H9 (cell line): Measurements from ENCODE around the gene OCRL. TPM values are rescaled to one million over a fixed set of nuclear protein-coding genes. Genes with fewer than 3 reads are reported as not detected.

ENCODE experiments used
- DNase-seq: peaks from one replicate; pipeline ENCODE4 v3.0.0-alpha.2; 2017
- H2AFZ ChIP-seq: one replicate; pipeline ENCODE4 v1.6.1; 2013; ENCODE audit warnings: mild to moderate bottlenecking, low read length, control low read depth, moderate library complexity
- H2AK5ac ChIP-seq: 2 replicates; pipeline ENCODE4 v1.6.1; 2013; ENCODE audit warnings: low read length, control low read depth, mixed read lengths; ENCODE audit not compliant: insufficient read length
- H2BK120ac ChIP-seq: one replicate; pipeline ENCODE4 v1.6.1; 2013; ENCODE audit warnings: low read depth, mild to moderate bottlenecking, low read length, control low read depth, inconsistent platforms; ENCODE audit not compliant: poor library complexity, severe bottlenecking
- H2BK12ac ChIP-seq: 2 replicates; pipeline ENCODE4 v1.6.1; 2013; ENCODE audit warnings: low read length, control low read depth, mixed read lengths, low read depth; ENCODE audit not compliant: insufficient read length
- H2BK15ac ChIP-seq: 2 replicates; pipeline ENCODE4 v1.6.1; 2013; ENCODE audit warnings: low read depth, low read length, control low read depth
- H2BK20ac ChIP-seq: one replicate; pipeline ENCODE4 v1.6.1; 2013; ENCODE audit warnings: low read depth, mild to moderate bottlenecking, low read length, control low read depth, inconsistent platforms; ENCODE audit not compliant: poor library complexity, severe bottlenecking
- H2BK5ac ChIP-seq: 2 replicates; pipeline ENCODE4 v1.6.1; 2013; ENCODE audit warnings: low read length, control low read depth, mixed read lengths; ENCODE audit not compliant: insufficient read length
- H3K14ac ChIP-seq: 2 replicates; pipeline ENCODE4 v1.6.1; 2013; ENCODE audit warnings: low read length, control low read depth; ENCODE audit not compliant: insufficient read depth
- H3K18ac ChIP-seq: 2 replicates; pipeline ENCODE4 v1.6.1; 2013; ENCODE audit warnings: low read depth, mild to moderate bottlenecking, mixed read lengths, low read length, control low read depth; ENCODE audit not compliant: insufficient read length
- H3K23ac ChIP-seq: 2 replicates; pipeline ENCODE4 v1.6.1; 2013; ENCODE audit warnings: low read length, control low read depth, mixed read lengths, low read depth; ENCODE audit not compliant: insufficient read length
- H3K23me2 ChIP-seq: 2 replicates; pipeline ENCODE4 v1.6.1; 2013; ENCODE audit warnings: low read depth, mild to moderate bottlenecking, mixed read lengths, low read length, control low read depth; ENCODE audit not compliant: insufficient read length, poor library complexity, severe bottlenecking
- H3K27ac ChIP-seq: 2 replicates; pipeline ENCODE4 v1.5.1; 2013; ENCODE audit warnings: low read length, control low read depth, mixed read lengths, low read depth; ENCODE audit not compliant: insufficient read length
- H3K27me3 ChIP-seq: 2 replicates; pipeline ENCODE4 v1.6.1; 2013; ENCODE audit warnings: low read length, control low read depth, inconsistent platforms; ENCODE audit not compliant: insufficient read depth
- H3K4ac ChIP-seq: 2 replicates; pipeline ENCODE4 v1.6.1; 2013; ENCODE audit warnings: low read depth, mild to moderate bottlenecking, control low read depth, inconsistent platforms, low read length, moderate library complexity
- H3K4me1 ChIP-seq: 2 replicates; pipeline ENCODE4 v1.6.1; 2013; ENCODE audit warnings: low read length, control low read depth, inconsistent platforms; ENCODE audit not compliant: insufficient read depth
- H3K4me2 ChIP-seq: 2 replicates; pipeline ENCODE4 v1.6.1; 2013; ENCODE audit warnings: low read length, control low read depth, mixed read lengths; ENCODE audit not compliant: insufficient read length, insufficient read depth
- H3K56ac ChIP-seq: 2 replicates; pipeline ENCODE4 v1.6.1; 2013; ENCODE audit warnings: low read depth, mild to moderate bottlenecking, mixed read lengths, low read length, control low read depth; ENCODE audit not compliant: insufficient read length
- H3K79me1 ChIP-seq: 2 replicates; pipeline ENCODE4 v1.6.1; 2013; ENCODE audit warnings: low read depth, mild to moderate bottlenecking, moderate library complexity, low read length, control low read depth, inconsistent platforms; ENCODE audit not compliant: insufficient read depth, poor library complexity, severe bottlenecking
- H3K79me2 ChIP-seq: 2 replicates; pipeline ENCODE4 v1.6.1; 2013; ENCODE audit warnings: low read length, control low read depth, inconsistent platforms; ENCODE audit not compliant: insufficient read depth
- H3K9ac ChIP-seq: 2 replicates; pipeline ENCODE4 v1.6.1; 2013; ENCODE audit warnings: low read length, control low read depth, mixed read lengths; ENCODE audit not compliant: insufficient read length; ENCODE audit errors: extremely low read depth
- H3K9me3 ChIP-seq: one replicate; pipeline ENCODE4 v1.6.1; 2013; ENCODE audit warnings: low read depth, low read length, inconsistent platforms; ENCODE audit not compliant: control insufficient read depth
- H3T11ph ChIP-seq: one replicate; pipeline ENCODE4 v1.6.1; 2013; ENCODE audit warnings: mild to moderate bottlenecking, low read length, control low read depth, inconsistent platforms
- H4K20me1 ChIP-seq: one replicate; pipeline ENCODE4 v1.6.1; 2013; ENCODE audit not compliant: control insufficient read depth, insufficient read length, insufficient read depth
- H4K5ac ChIP-seq: 2 replicates; pipeline ENCODE4 v1.6.1; 2013; ENCODE audit warnings: low read depth, mild to moderate bottlenecking, mixed read lengths, low read length, control low read depth; ENCODE audit not compliant: insufficient read length
- H4K8ac ChIP-seq: replicated peaks from 2 replicates; pipeline ENCODE4 v1.6.1; 2013; ENCODE audit warnings: low read length, control low read depth, mixed read lengths, low read depth; ENCODE audit not compliant: insufficient read length
- H4K91ac ChIP-seq: 2 replicates; pipeline ENCODE4 v1.6.1; 2013; ENCODE audit warnings: low read depth, mild to moderate bottlenecking, moderate library complexity, mixed read lengths, low read length, control low read depth; ENCODE audit not compliant: insufficient read length
- H3K27ac Mint-ChIP-seq, 3 experiments: 2 replicates in 2 of 3; 3 replicates in 1 of 3; pipeline ENCODE4 v1.8.0; 2020 to 2021; ENCODE audit warnings: mixed read lengths in 3 of 3, mild to moderate bottlenecking in 1 of 3, moderate library complexity in 1 of 3
- H3K27me3 Mint-ChIP-seq: 2 replicates; pipeline ENCODE4 v1.8.0; 2021; ENCODE audit warnings: low read depth, mild to moderate bottlenecking, moderate library complexity, mixed read lengths
- H3K36me3 Mint-ChIP-seq, 3 experiments: 2 replicates in 2 of 3; 3 replicates in 1 of 3; pipeline ENCODE4 v1.8.0; 2020 to 2021; ENCODE audit warnings: low read depth in 3 of 3, mixed read lengths in 3 of 3; ENCODE audit not compliant: insufficient read depth in 1 of 3
- H3K4me1 Mint-ChIP-seq, 2 experiments: 2 replicates each; pipeline ENCODE4 v1.8.0; 2020; ENCODE audit warnings: mixed read lengths in 2 of 2
- H3K4me3 Mint-ChIP-seq, 2 experiments: 2 replicates in 1 of 2; 3 replicates in 1 of 2; pipeline ENCODE4 v1.8.0; 2020 to 2021; ENCODE audit warnings: mild to moderate bottlenecking in 2 of 2, mixed read lengths in 2 of 2, moderate library complexity in 1 of 2
- H3K9me3 Mint-ChIP-seq, 2 experiments: 2 replicates in 1 of 2; 3 replicates in 1 of 2; pipeline ENCODE4 v1.8.0; 2020; ENCODE audit warnings: mild to moderate bottlenecking in 2 of 2, mixed read lengths in 2 of 2, moderate library complexity in 1 of 2
- WGBS: extraction: QIAGEN DNeasy Blood & Tissue Kit; methylation state at CpG from one replicate; pipeline ENCODE4 v1.1.7; 2013; ENCODE audit warnings: missing lambda C conversion rate, low lambda C conversion rate, mixed read lengths; ENCODE audit not compliant: insufficient read length; ENCODE audit errors: extremely low coverage; 5-methylcytosine and 5-hydroxymethylcytosine counted together
- total RNA-seq: library from RNA; stranded (reverse); gene quantifications from 2 replicates; pipeline ENCODE4 v1.2.1, GENCODE V29; 2021
- TF ChIP-seq, protein P1 (sequence below): fragments of 200-600 bp; sonication (generic); conservative IDR thresholded peaks from 3 replicates; pipeline ENCODE4 v1.8.0; 2021; ENCODE audit warnings: antibody characterized with exemption, mild to moderate bottlenecking

OCRL gene
- total RNA-seq, 1 experiment from 2014 or later: 31.4 TPM

DNA sequence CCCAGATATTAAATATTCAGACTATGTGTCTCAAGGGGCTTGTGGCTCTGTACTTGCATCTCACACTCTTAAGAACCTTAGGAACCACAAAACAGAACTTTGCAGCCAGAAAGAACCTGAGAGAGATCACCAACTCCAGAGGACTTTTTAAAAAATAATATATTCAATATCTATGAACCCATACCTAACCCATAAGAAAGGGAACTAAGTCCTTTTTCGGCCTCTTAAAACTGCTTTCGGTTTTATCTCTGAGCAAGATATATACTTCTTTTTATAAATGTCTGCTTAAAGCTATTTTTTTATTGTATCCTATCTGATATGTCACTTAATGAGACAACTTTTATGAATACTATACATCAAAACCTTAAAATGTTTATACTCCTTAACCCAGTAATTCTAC, 27.6 kb upstream of the OCRL start:
- H3K79me1 ChIP-seq: no peaks in the 10 kb centered on the region
- H3K9ac ChIP-seq: no peak overlapping the region
- TF ChIP-seq, protein P1, sequence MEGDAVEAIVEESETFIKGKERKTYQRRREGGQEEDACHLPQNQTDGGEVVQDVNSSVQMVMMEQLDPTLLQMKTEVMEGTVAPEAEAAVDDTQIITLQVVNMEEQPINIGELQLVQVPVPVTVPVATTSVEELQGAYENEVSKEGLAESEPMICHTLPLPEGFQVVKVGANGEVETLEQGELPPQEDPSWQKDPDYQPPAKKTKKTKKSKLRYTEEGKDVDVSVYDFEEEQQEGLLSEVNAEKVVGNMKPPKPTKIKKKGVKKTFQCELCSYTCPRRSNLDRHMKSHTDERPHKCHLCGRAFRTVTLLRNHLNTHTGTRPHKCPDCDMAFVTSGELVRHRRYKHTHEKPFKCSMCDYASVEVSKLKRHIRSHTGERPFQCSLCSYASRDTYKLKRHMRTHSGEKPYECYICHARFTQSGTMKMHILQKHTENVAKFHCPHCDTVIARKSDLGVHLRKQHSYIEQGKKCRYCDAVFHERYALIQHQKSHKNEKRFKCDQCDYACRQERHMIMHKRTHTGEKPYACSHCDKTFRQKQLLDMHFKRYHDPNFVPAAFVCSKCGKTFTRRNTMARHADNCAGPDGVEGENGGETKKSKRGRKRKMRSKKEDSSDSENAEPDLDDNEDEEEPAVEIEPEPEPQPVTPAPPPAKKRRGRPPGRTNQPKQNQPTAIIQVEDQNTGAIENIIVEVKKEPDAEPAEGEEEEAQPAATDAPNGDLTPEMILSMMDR: no peak
- no peak overlapping the region for H2BK20ac ChIP-seq
- no peak overlapping the region for H3K4ac ChIP-seq
- H3K14ac ChIP-seq: no peak overlapping the region
- no peaks in the 10 kb centered on the region for H3K4me1 ChIP-seq
- peaks cover 7% of the 10 kb centered on the region in 2 experiments; a peak in 3 of 4 replicates for H3K4me1 Mint-ChIP-seq
- no peaks in the 10 kb centered on the region for H4K20me1 ChIP-seq
- no peak overlapping the region for H2BK15ac ChIP-seq
- H3K27me3 ChIP-seq: no peaks in the 10 kb centered on the region
- H4K91ac ChIP-seq: no peak overlapping the region
- no peak overlapping the region for H2AFZ ChIP-seq
- no peak overlapping the region for H2AK5ac ChIP-seq
- H3K27ac ChIP-seq: no peak overlapping the region
- no CpG with 5 or more reads among the region's 2 CpGs for WGBS
- H3K23me2 ChIP-seq: no peaks in the 10 kb centered on the region
- H3K4me2 ChIP-seq: no peak overlapping the region
- H2BK12ac ChIP-seq: no peak overlapping the region
- H3T11ph ChIP-seq: no peak overlapping the region
- no peak overlapping the region for H4K8ac ChIP-seq
- no peaks in the 10 kb centered on the region for H3K27me3 Mint-ChIP-seq
- H2BK120ac ChIP-seq: no peak overlapping the region
- H3K79me2 ChIP-seq: no peaks in the 10 kb centered on the region
- H2BK5ac ChIP-seq: no peak overlapping the region
- no peak overlapping the region for H3K27ac Mint-ChIP-seq
- peaks cover 37 to 74% (median 71%) of the 10 kb centered on the region in 3 experiments for H3K36me3 Mint-ChIP-seq
- no peak for DNase-seq
- H3K18ac ChIP-seq: no peak overlapping the region
- H3K23ac ChIP-seq: no peak overlapping the region
- H4K5ac ChIP-seq: no peak overlapping the region
- H3K4me3 Mint-ChIP-seq: no peak overlapping the region
- H3K56ac ChIP-seq: no peak overlapping the region
- H3K9me3 ChIP-seq: no peaks in the 10 kb centered on the region
- H3K9me3 Mint-ChIP-seq: no peaks in the 10 kb centered on the region
